Omental fat pad (tissue), 4 donors: ENCODE results near the gene ABCC6. TPM values are rescaled to one million over a fixed set of nuclear protein-coding genes. Genes with fewer than 3 reads are reported as not detected.
"Not testable (repeated sequence)": the region's sequence is repeated elsewhere in the genome, so short reads cannot be mapped to it uniquely, and the experiment has no call there.

Experiments used
- ATAC-seq: fragments of 150-250 bp; one replicate; pipeline ENCODE4 v1.9.1; 2016; ENCODE audit warnings: mild to moderate bottlenecking, moderate library complexity; ENCODE audit not compliant: low FRiP score
- DNase-seq: peaks from one replicate; pipeline ENCODE4 v3.0.0-alpha.2; 2019; ENCODE audit warnings: low spot score
- total RNA-seq, 4 donors: library from RNA; depleted of rRNA; stranded (reverse); fragments of >200 nt; gene quantifications; one replicate each; pipeline ENCODE4 v1.1.0, GENCODE V29; 2016
- TF ChIP-seq, protein P1 (sequence below), 3 donors: fragments of 450-650 bp; IDR thresholded peaks; one replicate each; pipeline ENCODE4 v1.5.1; 2016 to 2017; ENCODE audit warnings: antibody characterized with exemption in 3 of 3, mild to moderate bottlenecking in 3 of 3, moderate library complexity in 2 of 3

ABCC6 gene
- total RNA-seq, 4 donors from 2014 or later, result 2.2 to 9.9 (median 3.8) TPM

DNA sequence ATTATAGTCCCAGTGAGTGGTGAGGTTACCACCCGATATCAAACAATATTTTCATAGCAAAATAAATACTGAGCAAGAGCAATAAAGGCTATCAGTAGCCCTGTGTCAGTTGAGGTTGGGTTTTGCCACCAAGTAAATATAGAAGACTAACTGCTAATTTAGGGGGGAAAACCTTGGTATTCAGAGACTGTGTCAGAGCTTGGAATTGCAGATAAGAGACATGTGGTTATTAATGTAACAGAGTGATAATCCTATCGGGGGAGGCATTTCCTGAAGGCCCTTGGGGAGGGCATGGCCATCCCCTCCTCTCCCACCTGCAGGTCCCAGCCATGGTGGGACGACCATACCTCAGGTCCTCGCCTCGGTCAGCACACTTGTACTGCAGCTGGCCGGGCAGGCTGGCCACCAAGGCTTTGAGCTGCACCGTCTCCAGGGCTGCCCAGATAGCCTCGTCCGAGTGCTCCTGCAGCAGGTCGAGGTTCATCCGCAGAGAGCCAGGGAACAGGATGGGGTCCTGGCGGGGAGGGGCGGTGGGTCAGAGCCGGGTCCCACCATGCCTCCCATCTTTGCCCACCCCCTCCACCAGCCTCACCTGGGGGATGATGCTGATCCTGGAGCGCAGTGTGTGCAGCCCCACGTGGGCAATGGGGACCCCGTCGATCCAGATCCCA is 68.9 kb downstream of the ABCC6 start:
- ATAC-seq, result no peak
- TF ChIP-seq, protein P1, sequence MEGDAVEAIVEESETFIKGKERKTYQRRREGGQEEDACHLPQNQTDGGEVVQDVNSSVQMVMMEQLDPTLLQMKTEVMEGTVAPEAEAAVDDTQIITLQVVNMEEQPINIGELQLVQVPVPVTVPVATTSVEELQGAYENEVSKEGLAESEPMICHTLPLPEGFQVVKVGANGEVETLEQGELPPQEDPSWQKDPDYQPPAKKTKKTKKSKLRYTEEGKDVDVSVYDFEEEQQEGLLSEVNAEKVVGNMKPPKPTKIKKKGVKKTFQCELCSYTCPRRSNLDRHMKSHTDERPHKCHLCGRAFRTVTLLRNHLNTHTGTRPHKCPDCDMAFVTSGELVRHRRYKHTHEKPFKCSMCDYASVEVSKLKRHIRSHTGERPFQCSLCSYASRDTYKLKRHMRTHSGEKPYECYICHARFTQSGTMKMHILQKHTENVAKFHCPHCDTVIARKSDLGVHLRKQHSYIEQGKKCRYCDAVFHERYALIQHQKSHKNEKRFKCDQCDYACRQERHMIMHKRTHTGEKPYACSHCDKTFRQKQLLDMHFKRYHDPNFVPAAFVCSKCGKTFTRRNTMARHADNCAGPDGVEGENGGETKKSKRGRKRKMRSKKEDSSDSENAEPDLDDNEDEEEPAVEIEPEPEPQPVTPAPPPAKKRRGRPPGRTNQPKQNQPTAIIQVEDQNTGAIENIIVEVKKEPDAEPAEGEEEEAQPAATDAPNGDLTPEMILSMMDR (IDR thresholded peaks at IDR 0.05), result no peak
- no peak for DNase-seq

DNA sequence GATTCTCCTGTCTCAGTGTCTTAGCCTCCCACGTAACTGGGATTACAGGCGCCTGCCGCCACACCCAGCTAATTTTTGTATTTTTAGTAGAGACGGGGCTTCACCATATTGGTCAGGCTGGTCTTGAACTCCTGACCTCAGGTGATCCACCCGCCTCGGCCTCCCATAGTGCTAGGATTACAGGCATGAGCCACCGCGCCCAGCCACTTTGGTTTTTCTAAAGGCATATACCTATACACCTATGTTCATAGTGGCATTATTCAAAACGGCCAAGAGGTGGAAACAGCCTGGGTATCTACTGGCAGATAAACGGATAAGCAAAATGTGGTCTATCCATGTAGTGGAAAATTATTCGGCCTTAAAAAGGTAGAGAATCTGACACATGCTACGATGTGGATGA is 70.3 kb downstream of the ABCC6 start:
- not testable (repeated sequence) for ATAC-seq, DNase-seq

- ATAC-seq (no peak), DNase-seq (no peak)
- TF ChIP-seq, protein P1 (IDR thresholded peaks at IDR 0.05), result no peak
Observed at GRCh38 chr16:16151315-16151714, 72.0 kb downstream of the ABCC6 start.

DNA sequence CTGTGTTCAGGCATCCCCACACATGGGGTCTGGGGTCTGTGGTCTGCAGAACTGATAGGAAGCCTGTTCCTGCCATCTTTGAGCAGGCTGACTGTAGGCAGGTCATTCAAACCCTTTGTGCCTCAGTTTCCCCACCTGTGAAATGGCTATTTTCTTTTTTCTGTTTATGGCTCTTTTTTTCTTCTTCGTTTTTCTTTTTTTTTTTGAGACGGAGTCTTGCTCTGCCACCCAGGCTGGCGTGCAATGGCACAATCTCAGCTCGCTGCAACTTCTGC is 72.5 kb downstream of the ABCC6 start:
- ATAC-seq (no peak), DNase-seq (no peak)
- TF ChIP-seq, protein P1 (IDR thresholded peaks at IDR 0.05), result no peak

DNA sequence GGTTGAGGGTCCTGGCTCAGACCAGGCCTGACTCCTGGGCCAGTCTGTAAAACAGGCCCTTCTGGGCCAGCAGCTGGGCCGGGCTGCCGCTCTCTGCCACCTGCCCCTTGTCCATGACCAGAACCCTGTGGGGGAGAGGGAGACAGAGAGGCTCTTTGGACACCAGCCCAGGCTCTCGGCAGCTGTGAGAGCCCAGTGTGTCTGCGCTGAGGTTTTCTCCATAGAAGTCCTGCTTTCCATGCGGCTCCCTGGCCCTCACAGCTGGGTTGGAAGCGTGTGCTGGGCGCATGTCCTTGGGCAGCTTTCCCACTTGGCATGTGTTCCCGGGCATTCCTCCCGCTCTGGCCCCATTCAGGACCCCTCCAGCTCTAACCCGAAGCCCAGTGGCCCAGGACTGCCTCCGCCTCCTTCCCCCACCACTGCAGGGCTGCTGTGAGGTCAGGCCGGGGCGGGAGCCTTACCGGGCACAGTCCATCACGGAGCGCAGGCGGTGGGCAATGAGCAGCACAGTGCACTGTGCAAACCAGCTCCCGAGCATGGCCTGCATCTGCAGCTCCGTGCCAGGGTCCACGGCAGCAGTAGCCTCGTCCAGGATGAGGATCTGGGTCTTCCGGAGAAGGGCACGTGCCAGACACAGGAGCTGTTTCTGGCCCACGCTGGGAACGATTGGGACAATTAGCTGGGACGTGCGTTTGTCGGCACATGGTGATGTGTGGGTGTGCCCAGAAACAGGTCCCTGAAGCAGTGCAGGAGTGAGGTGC is 73.0 kb downstream of the ABCC6 start:
- ATAC-seq (peak; percentile 34), DNase-seq (no peak)
- TF ChIP-seq, protein P1 (IDR thresholded peaks at IDR 0.05), result no peak

- ATAC-seq (no peak), DNase-seq (no peak)
- TF ChIP-seq, protein P1 (IDR thresholded peaks at IDR 0.05), result no peak
Observed at GRCh38 chr16:16149710-16150116, 73.6 kb downstream of the ABCC6 start.

GRCh38 chr16:16148755-16149154 is 74.5 kb downstream of the ABCC6 start:
- no peak for ATAC-seq
- TF ChIP-seq, protein P1 (IDR thresholded peaks at IDR 0.05), result no peak
- no peak for DNase-seq

- not testable (repeated sequence) for DNase-seq
Observed at GRCh38 chr16:16148000-16148599, 75.2 kb downstream of the ABCC6 start.

More at GRCh38 chr16:16148000-16148599, 75.2 kb downstream of the ABCC6 start:
- ATAC-seq, result not testable (repeated sequence)
